Stimulated activated CD4-positive, alpha-beta T cell treated with anti-CD3 and anti-CD28 coated beads, Interleukin-1b, Interleukin-23, amount 100 ng/mL, for 1 hour (primary cell): ENCODE results near the gene C1D.
"Not testable (repeated sequence)": the region's sequence is repeated elsewhere in the genome, so short reads cannot be mapped to it uniquely, and the experiment has no call there.

Experiments used
- DNase-seq, 2 donors: peaks; one replicate each; pipeline ENCODE4 v3.0.0-alpha.2; 2020; ENCODE audit warnings: low read depth in 2 of 2

Gene C1D, protein sequence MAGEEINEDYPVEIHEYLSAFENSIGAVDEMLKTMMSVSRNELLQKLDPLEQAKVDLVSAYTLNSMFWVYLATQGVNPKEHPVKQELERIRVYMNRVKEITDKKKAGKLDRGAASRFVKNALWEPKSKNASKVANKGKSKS

DNA sequence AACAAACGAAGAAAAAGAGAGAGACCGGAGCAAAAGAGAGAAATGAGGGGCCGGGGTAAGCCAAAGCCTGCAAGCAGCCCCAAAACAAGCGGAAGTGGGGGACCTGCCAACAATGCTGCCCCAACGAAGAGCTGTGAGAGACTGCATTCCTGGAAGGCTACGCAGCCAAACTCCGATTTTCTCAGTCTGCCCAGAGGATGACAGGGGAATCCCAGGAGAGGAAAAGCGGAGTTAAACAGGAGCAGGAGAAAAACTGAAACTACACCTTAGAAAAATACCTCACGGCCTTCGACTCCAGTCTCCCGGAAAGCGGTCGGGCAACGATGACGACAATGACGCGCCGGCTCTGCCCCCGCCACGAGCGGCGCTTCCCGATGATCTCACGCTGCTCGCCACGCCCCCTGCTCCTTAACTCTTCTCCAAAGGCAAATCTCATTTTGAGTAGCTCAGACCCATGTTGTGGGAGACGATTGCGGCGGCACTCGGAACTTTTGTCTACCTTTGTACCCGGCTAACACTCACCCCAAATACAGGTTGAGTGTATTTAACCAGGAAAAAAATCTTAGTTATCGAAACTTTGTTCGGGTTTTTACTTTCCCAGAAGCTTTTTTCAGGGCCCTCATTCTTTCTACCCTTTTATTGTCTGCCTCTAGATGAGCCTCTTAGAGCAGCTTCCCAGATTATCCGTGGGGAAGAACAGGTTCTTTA lies at the start of gene C1D:
C1D (minus strand) TSS at position 325 of the 708 bp plus-strand sequence. CDS start 15,694 bp downstream, outside the sequence.
- DNase-seq = peak; percentile 67 to 91

DNA sequence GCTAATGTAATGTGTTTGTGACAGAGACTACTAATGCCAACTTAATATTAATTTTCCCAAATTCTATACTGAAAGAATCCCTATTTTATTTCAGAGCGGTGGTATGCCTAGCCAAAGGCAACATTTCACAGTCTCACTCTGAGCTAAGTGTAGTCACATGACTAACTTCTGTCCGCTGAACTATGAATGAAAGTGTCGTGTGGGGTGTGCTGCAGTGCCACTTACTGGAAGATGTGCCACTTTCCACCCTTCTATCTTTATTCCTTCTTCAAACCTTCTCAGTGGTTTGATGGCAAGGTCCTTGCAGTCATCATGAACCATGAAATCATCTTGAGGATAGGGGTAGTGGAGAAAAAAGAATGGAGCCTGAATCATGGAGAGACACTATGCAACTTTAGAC lies 47.3 kb upstream of the C1D start:
- no peak for DNase-seq

DNA sequence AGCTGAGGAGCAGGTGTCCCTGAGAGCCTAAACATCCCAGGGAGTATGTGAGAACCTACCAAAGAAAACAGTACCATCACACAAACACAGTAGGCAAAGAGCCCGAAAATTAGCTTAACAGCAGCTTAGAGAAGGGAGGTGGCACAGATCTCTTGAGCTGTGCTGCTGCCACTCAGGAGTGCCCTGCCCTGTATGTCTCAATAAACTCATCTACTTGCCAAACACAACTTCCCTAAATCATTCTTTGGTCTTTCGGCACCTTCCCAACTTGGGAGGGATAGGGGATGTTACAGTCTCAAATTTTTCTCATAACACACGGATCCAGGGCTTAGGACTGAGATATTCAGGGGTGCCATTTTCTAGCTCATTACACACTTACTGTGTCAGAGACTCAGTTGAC lies 45.3 kb upstream of the C1D start:
- no peak for DNase-seq

- DNase-seq = no peak
Measured at GRCh38 chr2:68107475-68107874, 44.7 kb upstream of the C1D start.

DNA sequence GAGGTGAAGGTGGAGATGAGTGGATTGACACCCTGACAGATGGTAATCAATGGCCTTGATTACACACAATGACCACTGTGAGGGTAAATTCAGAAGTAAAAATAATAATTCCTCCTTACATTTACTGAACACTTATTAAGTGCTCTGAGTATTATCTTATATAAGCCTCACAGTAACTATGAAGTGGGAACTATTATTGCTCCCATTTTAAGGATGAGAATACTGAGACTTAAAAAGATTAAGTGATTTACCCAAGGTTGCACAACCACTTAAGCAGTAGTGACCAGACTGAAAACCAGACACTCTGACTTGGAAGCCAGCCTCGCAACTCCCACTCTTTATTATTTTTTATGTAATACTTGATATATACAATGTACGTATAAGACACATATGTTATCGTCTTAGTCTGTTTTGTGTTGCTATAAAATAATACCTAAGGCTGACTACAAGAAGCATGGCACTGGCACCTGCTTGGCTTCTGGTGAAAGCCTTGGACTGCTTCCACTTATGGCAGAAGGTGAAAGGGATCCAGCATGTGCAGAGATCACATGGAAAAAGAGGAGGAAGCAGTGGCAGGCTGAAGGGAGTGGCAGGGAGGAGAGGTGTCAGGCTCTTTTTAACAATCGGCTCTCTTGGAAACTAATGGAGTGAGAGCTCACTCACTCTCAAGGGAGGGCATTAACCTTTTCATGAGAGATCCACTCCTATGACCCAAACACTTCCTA lies 41.5 kb upstream of the C1D start:
- DNase-seq = no peak

DNA sequence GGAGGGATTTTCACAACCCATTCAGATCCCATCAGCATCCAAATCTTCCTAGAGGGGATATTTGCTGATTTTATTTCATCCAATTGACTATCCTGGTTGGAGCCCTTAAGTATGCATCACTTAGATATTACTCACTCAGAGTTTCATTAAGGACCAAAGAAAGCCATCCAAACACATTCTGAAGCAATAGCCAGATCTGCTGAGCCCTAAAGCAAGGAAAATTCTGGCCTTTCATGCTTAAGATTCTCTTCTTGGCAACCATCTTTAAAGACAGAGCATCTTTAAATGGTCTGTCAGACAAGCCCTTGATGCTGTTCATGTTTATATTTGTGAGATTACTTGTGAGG lies 40.9 kb upstream of the C1D start:
- no peak for DNase-seq

DNA sequence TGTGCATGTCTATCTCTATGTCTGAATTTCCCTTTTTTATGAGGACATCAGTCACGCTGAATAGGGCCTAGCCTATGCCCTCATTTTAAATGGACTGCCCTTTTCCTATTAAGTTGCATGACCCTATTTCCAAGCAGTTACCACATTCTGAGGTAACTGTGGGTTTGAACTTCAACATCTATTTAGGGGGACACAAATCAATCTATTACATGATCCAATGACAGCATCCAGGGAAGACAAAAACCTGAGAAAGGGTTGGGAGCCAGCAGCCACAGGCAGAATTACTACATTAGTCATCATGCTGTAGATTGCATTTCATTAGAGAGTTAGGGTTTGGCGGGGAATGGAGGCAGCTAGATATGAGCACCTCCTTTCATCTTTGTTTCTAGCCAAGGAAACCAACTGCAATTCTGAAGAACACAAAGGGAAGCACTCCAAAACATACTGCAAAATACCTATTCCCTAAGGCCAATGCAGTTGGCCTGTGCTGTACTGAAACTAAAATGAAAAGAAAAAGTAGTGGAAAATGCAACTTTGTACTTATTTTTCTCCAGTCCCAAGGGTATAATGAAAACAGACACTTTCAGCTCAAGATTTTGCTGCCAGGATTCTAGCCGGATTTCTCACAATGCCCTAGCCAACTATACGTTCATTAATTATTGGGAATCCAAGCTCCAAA lies 40.4 kb upstream of the C1D start:
- DNase-seq = no peak

- no peak for DNase-seq
Measured at GRCh38 chr2:68100189-68100588, 37.4 kb upstream of the C1D start.

GRCh38 chr2:68099260-68099659 lies 36.5 kb upstream of the C1D start:
- DNase-seq = no peak

GRCh38 chr2:68098291-68098797 lies 35.5 kb upstream of the C1D start:
- DNase-seq = no peak

DNA sequence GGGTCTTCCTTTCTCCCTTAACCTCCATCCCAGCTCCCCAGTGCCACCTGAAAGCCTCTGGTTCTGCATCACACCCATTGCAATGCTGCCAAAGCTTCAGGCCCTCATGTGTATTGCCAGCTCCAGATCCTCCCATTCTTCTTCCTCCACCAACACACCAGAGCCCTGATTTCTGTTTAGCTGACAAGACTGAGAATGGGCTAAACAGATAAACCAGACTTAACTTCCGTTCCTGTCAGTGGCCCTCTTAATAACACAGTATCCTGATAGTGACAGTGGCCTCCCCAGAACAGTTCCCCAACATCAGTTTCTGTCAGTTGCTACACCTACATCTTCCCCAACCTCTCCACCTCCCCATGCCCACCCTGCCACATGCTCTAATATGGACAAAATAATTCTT lies 31.3 kb upstream of the C1D start:
- DNase-seq = no peak

DNA sequence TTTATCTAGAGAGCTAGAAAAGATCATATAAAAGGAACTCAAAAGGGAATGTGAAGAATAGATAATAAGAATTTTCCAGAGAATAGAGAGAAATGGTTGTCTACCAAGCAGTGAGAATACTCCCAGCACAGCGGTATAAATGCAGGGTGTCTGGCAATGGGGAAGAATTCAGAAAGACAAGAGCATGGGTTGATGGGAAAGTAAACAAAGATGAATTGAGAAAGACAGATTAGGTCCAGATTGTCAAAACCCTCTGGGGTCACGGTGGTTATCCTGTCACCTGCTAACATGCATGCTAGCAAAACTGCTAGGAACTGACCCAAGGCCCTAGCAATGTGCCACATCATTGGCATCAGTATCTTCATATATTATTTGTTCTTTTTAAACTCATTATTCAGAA lies 30.8 kb upstream of the C1D start:
- DNase-seq = no peak

- DNase-seq = no peak
Measured at GRCh38 chr2:68091439-68092034, 28.7 kb upstream of the C1D start.

DNA sequence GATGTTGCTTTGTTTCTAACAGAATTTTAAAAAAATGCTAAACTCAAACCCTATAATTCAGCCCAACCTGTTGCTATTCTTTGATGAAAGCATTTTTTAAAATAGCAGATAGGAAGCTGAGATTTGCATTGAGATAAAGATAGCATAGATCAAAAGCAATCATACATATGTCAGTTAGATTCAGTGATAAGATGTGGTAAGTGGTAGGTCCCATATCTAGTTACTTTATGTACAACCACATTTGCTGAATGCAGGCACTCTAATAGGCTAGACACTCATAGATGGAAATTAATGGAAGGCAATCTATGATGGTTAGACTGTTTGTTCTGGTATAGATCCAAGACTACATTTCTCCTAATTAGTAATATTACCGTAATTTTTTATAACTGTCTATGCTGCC lies 27.2 kb upstream of the C1D start:
- no peak for DNase-seq

GRCh38 chr2:68088940-68089339 lies 26.1 kb upstream of the C1D start:
- no peak for DNase-seq

DNA sequence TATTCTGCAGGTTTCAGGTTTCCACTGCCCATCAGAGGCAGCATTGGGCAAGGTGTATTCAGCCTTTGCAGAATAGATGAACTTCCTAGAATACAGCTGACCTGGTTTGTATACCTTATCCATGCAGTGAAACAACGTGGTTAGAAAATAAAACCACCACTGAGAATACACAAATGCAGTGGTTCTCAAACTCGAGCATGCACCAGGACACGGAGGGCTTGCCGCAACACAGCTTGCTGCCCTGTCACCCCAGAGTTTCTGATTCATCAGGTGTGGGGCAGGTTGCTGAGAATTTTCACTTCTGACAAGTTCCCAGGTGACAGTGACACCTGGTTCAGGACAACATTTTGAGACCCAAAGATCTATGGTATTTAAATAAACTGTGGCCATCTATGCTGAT lies 23.4 kb upstream of the C1D start:
- DNase-seq = no peak

- DNase-seq = no peak
Measured at GRCh38 chr2:68083346-68083745, 20.5 kb upstream of the C1D start.

DNA sequence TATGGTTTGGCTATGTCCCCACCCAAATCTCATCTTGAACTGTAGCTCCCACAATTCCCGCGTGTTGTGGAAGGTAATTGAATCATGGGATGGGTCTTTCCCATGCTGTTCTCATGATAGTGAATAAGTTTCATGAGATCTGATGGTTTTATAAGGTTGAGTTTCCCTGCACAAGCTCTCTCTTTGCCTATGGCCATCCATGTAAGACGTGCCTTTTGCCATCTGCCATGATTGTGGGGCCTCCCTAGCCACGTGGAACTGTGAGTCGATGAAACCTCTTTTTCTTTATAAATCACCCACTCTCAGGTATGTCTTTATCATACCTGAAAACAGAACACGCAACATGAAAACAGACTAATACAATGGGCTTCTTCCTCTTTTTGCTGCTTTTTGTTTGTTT lies 11.2 kb upstream of the C1D start:
- DNase-seq = no peak

DNA sequence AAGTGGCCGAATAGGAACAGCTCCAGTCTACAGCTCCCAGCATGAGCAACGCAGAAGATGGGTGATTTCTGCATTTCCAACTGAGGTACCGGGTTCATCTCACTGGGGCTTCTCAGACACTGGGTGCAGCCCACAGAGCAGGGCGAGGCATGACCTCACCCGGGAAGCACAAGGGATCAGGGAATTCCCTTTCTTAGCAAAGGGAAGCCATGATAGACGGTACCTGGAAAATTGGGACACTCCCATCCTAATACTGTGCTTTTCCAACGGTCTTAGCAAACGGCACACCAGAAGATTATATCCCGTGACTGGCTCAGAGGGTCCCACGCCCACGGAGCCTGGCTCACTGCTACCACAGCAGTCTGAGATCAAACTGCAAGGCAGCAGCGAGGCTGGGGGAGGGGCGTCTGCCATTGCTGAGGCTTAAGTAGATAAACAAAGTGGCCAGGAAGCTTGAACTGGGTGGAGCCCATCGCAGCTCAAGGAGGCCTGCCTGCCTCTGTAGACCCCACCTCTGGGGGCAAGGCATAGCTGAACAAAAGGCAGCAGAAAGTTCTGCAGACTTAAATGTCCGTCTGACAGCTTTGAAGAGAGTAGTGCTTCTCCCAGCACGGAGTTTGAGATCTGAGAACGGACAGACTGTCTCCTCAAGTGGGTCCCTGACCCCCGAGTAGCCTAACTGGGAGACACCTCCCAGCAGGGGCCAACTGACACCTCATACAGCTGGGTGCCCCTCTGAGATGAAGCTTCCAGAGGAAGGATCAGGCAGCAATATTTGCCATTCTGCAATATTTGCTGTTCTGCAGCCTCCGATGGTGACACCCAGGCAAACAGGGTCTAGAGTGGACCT lies 1.2 kb upstream of the C1D start:
- DNase-seq = not testable (repeated sequence)

DNA sequence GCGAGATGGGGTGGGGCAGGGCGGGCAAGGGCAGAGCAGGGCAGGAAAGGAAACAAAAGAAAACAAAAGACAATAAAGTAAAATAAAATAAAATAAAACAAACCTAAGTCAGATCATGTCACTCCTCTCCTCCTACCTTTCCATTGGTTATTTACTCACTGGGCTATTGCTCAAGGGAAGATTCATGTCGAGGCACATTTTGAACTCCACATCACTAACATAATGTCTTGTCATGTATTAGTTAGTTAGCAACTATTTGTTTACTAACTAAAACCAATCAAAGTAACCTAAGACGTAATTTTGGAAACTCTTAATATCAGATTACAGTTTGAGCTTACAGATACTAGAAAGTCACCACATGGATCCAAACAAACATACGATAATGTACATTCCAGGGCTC lies 2.2 kb downstream of the C1D start:
- no peak for DNase-seq
